ENCODE data around the gene EXO5.
"Not testable (repeated sequence)": the region's sequence is repeated elsewhere in the genome, so short reads cannot be mapped to it uniquely, and the experiment has no call there.

The EXO5 gene

DNA sequence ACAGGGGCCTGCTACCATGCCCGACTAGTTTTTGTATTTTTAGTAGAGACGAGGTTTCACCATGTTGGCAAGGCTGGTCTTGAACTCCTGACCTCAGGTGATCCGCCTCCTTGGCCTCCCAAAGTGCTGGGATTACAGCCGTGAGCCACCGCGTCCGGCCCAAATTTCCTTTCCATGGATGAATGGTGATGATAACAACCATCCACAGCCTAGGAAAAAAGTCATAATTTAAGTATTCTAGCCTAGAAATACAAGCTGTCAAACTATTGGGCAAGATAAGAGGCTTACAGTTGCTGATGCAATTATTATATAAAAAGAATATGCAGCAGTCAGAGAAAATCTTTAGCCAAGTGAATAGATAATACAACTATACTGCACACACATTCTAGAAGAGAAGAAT is 46.2 kb downstream of the EXO5 start:
- not testable (repeated sequence) for DNase-seq

GRCh38 chr1:40556121-40556520 is 47.6 kb downstream of the EXO5 start:
- DNase-seq: no peak

DNA sequence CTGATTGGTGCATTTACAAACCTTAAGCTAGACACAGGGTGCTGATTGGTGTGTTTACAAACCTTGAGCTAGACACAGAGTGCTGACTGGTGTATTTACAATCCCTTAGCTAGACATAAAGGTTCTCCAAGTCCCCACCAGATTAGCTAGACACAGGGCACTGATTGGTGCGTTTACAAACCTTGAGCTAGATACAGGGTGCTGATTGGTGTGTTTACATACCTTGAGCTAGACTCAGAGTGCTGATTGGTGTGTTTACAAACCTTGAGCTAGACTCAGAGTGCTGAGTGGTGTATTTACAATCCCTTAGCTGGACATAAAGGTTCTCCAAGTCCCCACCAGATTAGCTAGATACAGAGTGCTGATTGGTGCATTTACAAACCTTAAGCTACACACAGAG is 49.7 kb downstream of the EXO5 start:
- DNase-seq: not testable (repeated sequence)

GRCh38 chr1:40562185-40562584 is 53.6 kb downstream of the EXO5 start:
- DNase-seq: no peak

GRCh38 chr1:40563266-40563665 is 54.7 kb downstream of the EXO5 start:
- no peak for DNase-seq

DNA sequence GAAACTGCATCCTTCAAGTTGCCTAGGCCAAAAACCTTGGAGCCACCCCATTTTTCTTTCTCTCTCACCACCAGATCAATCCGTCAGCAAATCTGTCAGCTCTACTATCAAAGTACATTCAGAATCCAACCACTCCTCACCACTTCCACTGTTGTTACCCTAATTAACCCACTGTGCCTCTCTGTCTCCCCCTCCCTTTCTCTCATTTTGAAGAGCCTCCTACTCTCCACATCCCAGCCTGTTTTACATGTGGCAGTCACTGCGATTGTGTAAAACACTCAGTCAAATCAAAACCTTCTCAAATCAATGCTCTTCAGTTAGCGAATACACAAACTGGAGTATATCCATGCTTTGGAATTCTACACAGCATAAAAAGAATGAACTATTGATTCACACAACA is 55.9 kb downstream of the EXO5 start:
- no peak for DNase-seq

DNA sequence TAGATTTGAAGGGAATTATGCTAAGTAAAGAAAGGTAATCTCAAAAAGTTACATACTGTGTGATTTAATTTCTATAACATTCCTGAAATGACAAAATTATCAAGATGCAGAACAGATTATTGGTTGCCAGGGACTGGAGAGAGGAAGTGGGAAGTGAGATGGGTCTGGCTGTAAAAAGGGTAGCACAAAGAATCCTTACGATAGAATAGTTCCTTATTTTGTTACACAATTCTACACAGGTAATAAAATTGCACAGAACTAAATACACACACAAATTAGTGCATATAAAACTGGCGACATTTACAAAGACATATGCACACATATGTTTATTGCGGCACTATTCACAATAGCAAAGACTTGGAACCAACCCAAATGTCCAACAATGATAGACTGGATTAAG is 56.3 kb downstream of the EXO5 start:
- no peak for DNase-seq

All from NK-92 treated with Interleukin-12 subunit alpha and Interleukin-12 subunit beta, amount 100 ng/mL, for 24 hours (cell line).